Transverse colon (tissue), 3 donors: ENCODE data around the gene TAS2R19.

Source experiments
- CTCF ChIP-seq, 5 experiments: fragments of 200-600 bp in 3 of 5; fragments of 450-650 bp in 2 of 5; sonication (generic) in 3 of 5; IDR thresholded peaks; 1 replicate in 2 of 5; 2 replicates in 3 of 5; pipeline ENCODE4 v1.5.1; 2016 to 2017; ENCODE audit warnings: antibody characterized with exemption in 5 of 5, inconsistent platforms in 3 of 5, mild to moderate bottlenecking in 2 of 5, moderate library complexity in 1 of 5
- POLR2A ChIP-seq: fragments of 450-650 bp; IDR thresholded peaks from one replicate; pipeline ENCODE4 v1.6.1; 2016; ENCODE audit warnings: antibody characterized with exemption, mild to moderate bottlenecking, moderate library complexity

GRCh38 chr12:11016937-11017336 lies 5.5 kb downstream of the TAS2R19 start:
- no peak for TF ChIP-seq CTCF (IDR thresholded peaks at IDR 0.05)
- TF ChIP-seq POLR2A, result no peak
